Stimulated activated CD8-positive, alpha-beta memory T cell treated with anti-CD3 and anti-CD28 coated beads, Interleukin-4, amount 100 ng/mL, for 1 hour (primary cell): ENCODE results near the gene RSPRY1.

Experiments used
- DNase-seq, 2 donors: peaks; one replicate each; pipeline ENCODE4 v3.0.0-alpha.2; 2020; ENCODE audit warnings: low read depth in 2 of 2, low spot score in 1 of 2

The RSPRY1 gene

GRCh38 chr16:57216968-57217367, 30.8 kb downstream of the RSPRY1 start:
- DNase-seq, result no peak

GRCh38 chr16:57223057-57223456, 36.9 kb downstream of the RSPRY1 start:
- DNase-seq, result no peak

GRCh38 chr16:57224651-57225335, 38.7 kb downstream of the RSPRY1 start:
- DNase-seq, result no peak

- no peak for DNase-seq
These were observed 39.8 kb downstream of the RSPRY1 start for GRCh38 chr16:57225978-57226377.

DNA sequence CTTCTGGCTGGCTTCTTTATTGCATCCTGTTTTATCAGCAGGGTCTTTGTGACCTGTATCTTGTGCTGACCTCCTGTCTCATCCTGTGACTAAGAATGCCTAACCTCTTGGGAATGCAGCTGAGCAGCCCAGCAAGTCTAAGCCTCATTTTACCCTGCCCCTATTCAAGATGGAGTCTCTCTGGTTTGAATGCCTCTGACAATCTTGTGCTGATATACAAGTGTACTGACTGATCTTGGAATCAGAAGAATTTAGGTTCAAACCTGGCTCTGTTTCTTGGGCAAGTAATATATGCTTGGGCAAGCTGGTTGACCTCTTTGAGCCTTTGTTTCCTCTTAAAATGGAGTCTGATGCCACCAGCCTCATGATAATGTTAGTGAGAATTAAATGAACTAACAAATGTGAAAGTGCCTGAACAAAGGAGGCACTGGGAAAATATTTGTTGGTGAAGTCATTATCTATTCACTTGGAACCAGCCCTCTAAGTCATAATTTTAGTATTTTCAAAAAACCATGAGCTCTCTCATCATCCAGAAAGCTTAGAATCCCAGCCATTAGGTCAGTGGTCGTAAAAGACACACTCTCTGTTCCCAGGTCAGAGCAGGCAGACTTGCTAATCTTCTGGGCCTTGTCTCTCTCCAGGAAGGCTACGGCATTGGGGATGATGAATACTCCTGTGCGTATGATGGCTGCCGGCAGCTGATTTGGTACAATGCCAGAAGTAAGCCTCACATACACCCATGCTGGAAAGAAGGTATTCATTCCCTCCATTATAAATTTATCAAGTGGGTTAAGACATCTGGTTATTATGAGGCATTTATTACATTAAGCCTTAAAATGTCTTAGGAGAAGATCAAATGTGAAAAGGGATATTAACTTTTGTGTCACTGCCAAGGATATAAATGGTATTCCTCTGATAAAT, 40.8 kb downstream of the RSPRY1 start:
- DNase-seq, result no peak

- no peak for DNase-seq
These were observed 43.0 kb downstream of the RSPRY1 start for GRCh38 chr16:57229079-57229478.

GRCh38 chr16:57231821-57232350, 45.8 kb downstream of the RSPRY1 start:
- no peak for DNase-seq

- no peak for DNase-seq
These were observed 48.0 kb downstream of the RSPRY1 start for GRCh38 chr16:57233944-57234706.

GRCh38 chr16:57234707-57235092, 48.6 kb downstream of the RSPRY1 start:
- DNase-seq, result no peak

- no peak for DNase-seq
These were observed 49.2 kb downstream of the RSPRY1 start for GRCh38 chr16:57235128-57236021.

DNA sequence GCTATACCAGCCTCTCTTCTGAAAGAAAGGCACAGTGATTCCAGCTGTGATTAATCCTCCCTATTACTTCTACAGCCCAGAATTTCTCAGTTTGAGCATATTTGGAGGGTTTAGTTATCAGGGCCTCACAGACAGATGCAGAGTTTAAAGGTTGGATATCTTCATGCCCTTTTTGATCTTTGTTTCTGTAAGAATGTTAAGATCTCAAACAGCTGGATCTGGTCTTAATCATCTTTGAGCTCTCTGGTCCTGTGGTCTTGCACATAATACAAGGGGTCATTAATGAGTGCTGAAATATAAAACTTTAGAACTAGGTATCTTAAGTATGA, 49.9 kb downstream of the RSPRY1 start:
- DNase-seq, result no peak

GRCh38 chr16:57238682-57239081, 52.6 kb downstream of the RSPRY1 start:
- DNase-seq, result no peak

- DNase-seq, result no peak
These were observed 53.0 kb downstream of the RSPRY1 start for GRCh38 chr16:57239107-57239506.

GRCh38 chr16:57240851-57241250, 54.7 kb downstream of the RSPRY1 start:
- no peak for DNase-seq

DNA sequence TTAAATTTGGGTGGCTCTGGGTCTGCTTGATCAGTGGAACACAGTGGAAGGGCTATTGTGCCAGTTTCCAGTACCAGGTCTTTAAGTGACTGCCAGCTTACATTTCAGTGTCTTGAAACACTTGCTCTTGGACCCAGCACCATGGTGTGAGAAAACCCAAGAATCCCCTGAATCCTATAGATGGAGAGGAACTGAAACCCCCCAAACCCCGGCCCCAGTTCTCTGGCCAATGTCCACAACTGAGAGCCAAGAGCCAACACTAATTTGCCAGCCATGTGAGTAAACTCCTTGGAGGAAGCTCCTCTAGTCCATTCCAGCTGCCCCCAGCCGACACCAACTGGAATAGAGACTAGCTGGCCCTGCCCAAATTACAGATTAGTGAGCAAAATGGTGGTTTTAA, 56.5 kb downstream of the RSPRY1 start:
- no peak for DNase-seq

- no peak for DNase-seq
These were observed 58.3 kb downstream of the RSPRY1 start for GRCh38 chr16:57244463-57244766.

DNA sequence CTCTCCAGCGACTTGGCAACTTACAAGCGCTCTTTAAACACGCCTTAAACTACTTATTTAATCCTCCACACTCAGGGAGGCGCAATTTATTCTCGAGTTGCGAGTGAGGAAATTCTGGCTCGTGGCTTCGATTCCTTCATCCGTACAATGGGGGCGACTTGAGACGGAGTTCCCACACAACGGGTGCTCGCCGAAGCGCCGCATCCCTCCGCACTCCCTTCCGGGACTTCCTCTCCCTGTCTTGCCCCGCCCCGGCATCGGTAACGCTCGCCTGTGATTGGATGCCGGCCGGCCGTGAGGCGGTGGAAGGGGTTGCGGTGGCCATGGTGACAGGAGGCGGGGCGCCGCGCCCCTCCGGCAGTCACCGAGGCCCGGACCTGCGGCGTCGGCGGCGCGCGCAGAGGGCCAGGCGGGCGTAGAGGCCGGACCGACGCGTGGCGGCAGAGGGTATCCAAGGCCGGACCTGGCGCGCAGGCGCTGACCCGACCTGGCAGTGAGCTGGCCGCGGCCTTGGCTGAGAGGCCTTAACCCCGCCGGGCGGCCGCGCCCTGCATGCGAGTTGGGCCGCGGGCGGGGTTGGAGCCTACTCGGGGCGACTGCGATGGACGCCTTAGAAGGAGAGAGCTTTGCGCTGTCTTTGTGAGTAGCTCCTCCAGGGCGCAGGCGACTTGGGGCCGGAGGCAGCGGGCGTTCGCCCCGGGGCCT, 58.8 kb downstream of the RSPRY1 start, which contains the start of gene ARL2BP:
Gene ARL2BP, plus strand, starts transcription at position 493 of the 705 bp plus-strand sequence. Its CDS starts 109 bp downstream, at position 602.
- DNase-seq, result peak; percentile 93 to 94

- no peak for DNase-seq
These were observed 59.5 kb downstream of the RSPRY1 start for GRCh38 chr16:57245472-57246113.

- DNase-seq, result no peak
These were observed 65.2 kb downstream of the RSPRY1 start for GRCh38 chr16:57251352-57251751.
